ENCODE results near the gene FAM222A. TPM values are rescaled to one million over a fixed set of nuclear protein-coding genes. Genes with fewer than 3 reads are reported as not detected.
A peak's percentile ranks its signal among the peaks of the same experiment; 100 is the strongest.

Gene FAM222A
- 1 to 10 TPM; 7.0 to 9.3 (median 8.5) TPM for polyA plus RNA-seq (ENCODE audit: insufficient read length in 4 of 4)

GRCh38 chr12:109713187-109714070, at the start of gene FAM222A:
Gene FAM222A (plus strand): TSS chr12:109713825. CDS start chr12:109744147, 30,322 bp downstream.
- peak; percentile 93 to 98 (median 94) for DNase-seq (ENCODE audit: low read depth in 4 of 4, low spot score in 3 of 4)

- DNase-seq (ENCODE audit: low read depth in 4 of 4, low spot score in 3 of 4), result no peak
Measured at GRCh38 chr12:109664402-109664801, 49.2 kb upstream of the FAM222A start.

GRCh38 chr12:109666068-109666467, 47.6 kb upstream of the FAM222A start:
- no peak for DNase-seq (ENCODE audit: low read depth in 4 of 4, low spot score in 3 of 4)

- DNase-seq (ENCODE audit: low read depth in 4 of 4, low spot score in 3 of 4), result no peak
Measured at GRCh38 chr12:109670731-109671130, 42.9 kb upstream of the FAM222A start.

GRCh38 chr12:109671502-109671901, 42.1 kb upstream of the FAM222A start:
- DNase-seq (ENCODE audit: low read depth in 4 of 4, low spot score in 3 of 4), result no peak

GRCh38 chr12:109673379-109673778, 40.2 kb upstream of the FAM222A start:
- DNase-seq (ENCODE audit: low read depth in 4 of 4, low spot score in 3 of 4), result no peak

- DNase-seq (ENCODE audit: low read depth in 4 of 4, low spot score in 3 of 4), result no peak
Measured at GRCh38 chr12:109673884-109674283, 39.7 kb upstream of the FAM222A start.

GRCh38 chr12:109675411-109675810, 38.2 kb upstream of the FAM222A start:
- DNase-seq (ENCODE audit: low read depth in 4 of 4, low spot score in 3 of 4), result no peak

GRCh38 chr12:109677279-109677691, 36.3 kb upstream of the FAM222A start:
- DNase-seq (ENCODE audit: low read depth in 4 of 4, low spot score in 3 of 4), result no peak

- no peak for DNase-seq (ENCODE audit: low read depth in 4 of 4, low spot score in 3 of 4)
Measured at GRCh38 chr12:109678719-109679118, 34.9 kb upstream of the FAM222A start.

GRCh38 chr12:109679501-109680263, 33.9 kb upstream of the FAM222A start:
- DNase-seq (ENCODE audit: low read depth in 4 of 4, low spot score in 3 of 4), result peak in 1 of 4 donors; percentile 13

- DNase-seq (ENCODE audit: low read depth in 4 of 4, low spot score in 3 of 4), result no peak
Measured at GRCh38 chr12:109680264-109681005, 33.2 kb upstream of the FAM222A start.

- DNase-seq (ENCODE audit: low read depth in 4 of 4, low spot score in 3 of 4), result no peak
Measured at GRCh38 chr12:109681986-109682707, 31.5 kb upstream of the FAM222A start.

- DNase-seq (ENCODE audit: low read depth in 4 of 4, low spot score in 3 of 4), result no peak
Measured at GRCh38 chr12:109682708-109683060, 30.9 kb upstream of the FAM222A start.

GRCh38 chr12:109683316-109683715, 30.3 kb upstream of the FAM222A start:
- DNase-seq (ENCODE audit: low read depth in 4 of 4, low spot score in 3 of 4), result no peak

GRCh38 chr12:109685574-109686447, 27.8 kb upstream of the FAM222A start:
- DNase-seq (ENCODE audit: low read depth in 4 of 4, low spot score in 3 of 4), result no peak

- no peak for DNase-seq (ENCODE audit: low read depth in 4 of 4, low spot score in 3 of 4)
Measured at GRCh38 chr12:109686523-109686922, 27.1 kb upstream of the FAM222A start.

- DNase-seq (ENCODE audit: low read depth in 4 of 4, low spot score in 3 of 4), result no peak
Measured at GRCh38 chr12:109687250-109687649, 26.4 kb upstream of the FAM222A start.

- no peak for DNase-seq (ENCODE audit: low read depth in 4 of 4, low spot score in 3 of 4)
Measured at GRCh38 chr12:109689426-109689825, 24.2 kb upstream of the FAM222A start.
